Urinary bladder (tissue), 4 donors: ENCODE data around the gene TIMM22. TPM values are rescaled to one million over a fixed set of nuclear protein-coding genes. Genes with fewer than 3 reads are reported as not detected.

ENCODE experiments used
- DNase-seq: peaks from one replicate; pipeline ENCODE4 v3.0.0-alpha.2; 2015; ENCODE audit errors: extremely low spot score
- H3K27ac ChIP-seq: one replicate; pipeline ENCODE4 v1.5.1; 2013; ENCODE audit warnings: low read depth, mild to moderate bottlenecking, moderate library complexity
- H3K36me3 ChIP-seq: one replicate; pipeline ENCODE4 v1.6.1; 2013; ENCODE audit warnings: mild to moderate bottlenecking, moderate library complexity; ENCODE audit not compliant: insufficient read depth
- H3K4me1 ChIP-seq: one replicate; pipeline ENCODE4 v1.6.1; 2013; ENCODE audit warnings: mild to moderate bottlenecking, moderate library complexity; ENCODE audit not compliant: insufficient read depth
- H3K4me3 ChIP-seq: one replicate; pipeline ENCODE4 v1.5.1; 2013; ENCODE audit warnings: low read depth, low read length
- WGBS: extraction: QIAGEN DNeasy Blood & Tissue Kit; methylation state at CpG from one replicate; pipeline ENCODE4 v1.1.7; 2013; 5-methylcytosine and 5-hydroxymethylcytosine counted together
- polyA plus RNA-seq: library from polyadenylated mRNA; stranded (reverse); fragments of 200-250 nt; gene quantifications from one replicate; pipeline ENCODE4 v1.2.3, GENCODE V29; 2013
- total RNA-seq: library from RNA; depleted of rRNA; stranded (reverse); fragments of >200 nt; gene quantifications from one replicate; pipeline ENCODE4 v1.2.3, GENCODE V29; 2014
- donor health status: healthy with polysubstance abuse.
- donor health status: healthy.

TIMM22 gene
- total and polyA plus RNA-seq, 2 donors: 9.3 to 11.3 TPM

- H3K4me3 ChIP-seq: no peak overlapping the region
- 83% methylated on average over 14 of the region's 14 CpGs for WGBS
- H3K36me3 ChIP-seq: peaks cover 1% of the 10 kb centered on the region
- DNase-seq: no peak
- no peaks in the 10 kb centered on the region for H3K4me1 ChIP-seq
- no peak overlapping the region for H3K27ac ChIP-seq
These were observed 13.7 kb downstream of the TIMM22 start for GRCh38 chr17:1010586-1010985.

GRCh38 chr17:1011138-1011537, 14.2 kb downstream of the TIMM22 start:
- H3K27ac ChIP-seq: no peak overlapping the region
- H3K4me1 ChIP-seq: no peaks in the 10 kb centered on the region
- peaks cover 1% of the 10 kb centered on the region for H3K36me3 ChIP-seq
- DNase-seq: no peak
- H3K4me3 ChIP-seq: no peak overlapping the region
- 81% methylated on average over 10 of the region's 10 CpGs for WGBS

- no peaks in the 10 kb centered on the region for H3K4me1 ChIP-seq
- no peak overlapping the region for H3K4me3 ChIP-seq
These were observed 15.1 kb downstream of the TIMM22 start for GRCh38 chr17:1011760-1012735.

GRCh38 chr17:1012823-1013728, 16.1 kb downstream of the TIMM22 start:
- no peak for DNase-seq
- Histone ChIP-seq H3K4me1 (no peaks in the 10 kb centered on the region), H3K27ac (no peak overlapping the region), H3K4me3 (no peak overlapping the region), H3K36me3 (peaks cover 1% of the 10 kb centered on the region)
- 84% methylated on average over 30 of the region's 30 CpGs for WGBS

More at GRCh38 chr17:1011760-1012735, 15.1 kb downstream of the TIMM22 start:
- no peak for DNase-seq
- peaks cover 1% of the 10 kb centered on the region for H3K36me3 ChIP-seq
- H3K27ac ChIP-seq: no peak overlapping the region
- WGBS: 88% methylated on average over 57 of the region's 57 CpGs

DNA sequence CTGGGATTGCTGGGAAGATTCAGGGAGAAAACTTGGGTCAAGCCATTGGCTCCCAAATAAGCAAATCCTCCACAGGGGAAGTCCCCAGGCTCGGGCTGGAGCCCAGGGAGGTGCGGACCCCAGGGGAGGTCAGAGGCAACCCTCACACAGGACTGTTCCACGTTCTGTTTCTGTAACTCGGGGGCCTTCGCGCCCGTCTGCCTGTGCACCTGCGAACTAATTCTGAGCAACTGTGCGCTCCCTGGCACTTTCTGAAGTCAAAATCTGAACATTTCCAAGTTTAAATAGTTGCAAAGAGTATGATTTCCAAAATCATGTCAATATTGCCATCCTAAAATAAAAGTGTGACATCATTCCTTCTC, 16.8 kb downstream of the TIMM22 start:
- peaks cover 1% of the 10 kb centered on the region for H3K36me3 ChIP-seq
- WGBS: 93% methylated on average over 9 of the region's 9 CpGs
- no peaks in the 10 kb centered on the region for H3K4me1 ChIP-seq
- no peak overlapping the region for H3K4me3 ChIP-seq
- no peak overlapping the region for H3K27ac ChIP-seq
- no peak for DNase-seq

GRCh38 chr17:1018547-1018946, 21.6 kb downstream of the TIMM22 start:
- Histone ChIP-seq H3K27ac (no peak overlapping the region), H3K4me3 (no peak overlapping the region), H3K4me1 (no peaks in the 10 kb centered on the region), H3K36me3 (no peaks in the 10 kb centered on the region)
- WGBS: 69% methylated on average over 11 of the region's 11 CpGs
- no peak for DNase-seq

DNA sequence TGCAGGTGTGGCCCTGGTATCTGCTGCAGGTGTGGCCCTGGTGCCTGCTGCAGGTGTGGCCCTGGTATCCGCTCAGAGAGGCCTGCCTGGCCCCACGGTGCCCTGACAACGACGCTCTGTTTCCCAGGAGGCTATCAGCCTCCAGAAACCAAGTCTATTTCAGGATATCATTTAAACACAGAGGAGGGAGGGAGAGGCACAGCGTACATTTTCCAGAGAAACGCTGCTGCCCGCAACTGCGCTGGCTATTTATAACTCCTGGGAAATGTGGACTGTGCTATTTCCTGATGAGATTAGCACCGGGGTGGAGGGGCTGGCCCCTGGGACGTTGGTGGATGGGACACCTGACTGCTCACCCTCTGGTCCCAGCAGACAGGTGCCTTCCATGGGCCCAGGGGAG, 22.5 kb downstream of the TIMM22 start:
- 34% methylated on average over 10 of the region's 10 CpGs for WGBS
- Histone ChIP-seq H3K4me3 (no peak overlapping the region), H3K27ac (no peak overlapping the region), H3K4me1 (no peaks in the 10 kb centered on the region), H3K36me3 (no peaks in the 10 kb centered on the region)
- no peak for DNase-seq

DNA sequence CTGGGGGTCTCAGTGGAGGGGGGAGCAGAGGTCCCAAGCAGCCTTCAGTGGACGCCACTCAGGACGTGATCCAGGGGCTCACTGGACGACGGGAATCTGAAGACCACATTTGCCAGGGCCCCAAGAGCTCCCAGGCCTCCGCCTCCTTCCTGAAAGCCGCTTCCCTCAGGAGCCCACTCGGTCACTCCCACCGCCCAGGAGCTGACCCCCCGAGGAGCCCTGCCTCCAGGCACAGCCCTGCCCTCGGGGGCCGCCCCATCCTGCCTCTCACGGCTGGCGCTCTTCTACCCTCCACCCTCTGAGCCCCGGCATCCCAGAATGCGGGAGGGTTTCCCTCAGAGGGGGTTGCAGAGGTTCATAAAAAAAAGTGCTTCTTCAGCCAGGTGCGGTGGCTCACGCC, 24.2 kb downstream of the TIMM22 start:
- whole genome bisulfite sequencing: 88% methylated on average over 17 of the region's 17 CpGs
- no peaks in the 10 kb centered on the region for H3K4me1 ChIP-seq
- H3K27ac ChIP-seq: no peak overlapping the region
- DNase-seq: no peak
- H3K36me3 ChIP-seq: no peaks in the 10 kb centered on the region
- H3K4me3 ChIP-seq: no peak overlapping the region

GRCh38 chr17:1022278-1023024, 25.5 kb downstream of the TIMM22 start:
- 62% methylated on average over 32 of the region's 32 CpGs for WGBS
- no peak overlapping the region for H3K4me3 ChIP-seq
- no peaks in the 10 kb centered on the region for H3K36me3 ChIP-seq
- no peaks in the 10 kb centered on the region for H3K4me1 ChIP-seq
- no peak overlapping the region for H3K27ac ChIP-seq
- DNase-seq: no peak

GRCh38 chr17:1024076-1024475, 27.1 kb downstream of the TIMM22 start:
- no peaks in the 10 kb centered on the region for H3K4me1 ChIP-seq
- WGBS: 94% methylated on average over 27 of the region's 27 CpGs

DNA sequence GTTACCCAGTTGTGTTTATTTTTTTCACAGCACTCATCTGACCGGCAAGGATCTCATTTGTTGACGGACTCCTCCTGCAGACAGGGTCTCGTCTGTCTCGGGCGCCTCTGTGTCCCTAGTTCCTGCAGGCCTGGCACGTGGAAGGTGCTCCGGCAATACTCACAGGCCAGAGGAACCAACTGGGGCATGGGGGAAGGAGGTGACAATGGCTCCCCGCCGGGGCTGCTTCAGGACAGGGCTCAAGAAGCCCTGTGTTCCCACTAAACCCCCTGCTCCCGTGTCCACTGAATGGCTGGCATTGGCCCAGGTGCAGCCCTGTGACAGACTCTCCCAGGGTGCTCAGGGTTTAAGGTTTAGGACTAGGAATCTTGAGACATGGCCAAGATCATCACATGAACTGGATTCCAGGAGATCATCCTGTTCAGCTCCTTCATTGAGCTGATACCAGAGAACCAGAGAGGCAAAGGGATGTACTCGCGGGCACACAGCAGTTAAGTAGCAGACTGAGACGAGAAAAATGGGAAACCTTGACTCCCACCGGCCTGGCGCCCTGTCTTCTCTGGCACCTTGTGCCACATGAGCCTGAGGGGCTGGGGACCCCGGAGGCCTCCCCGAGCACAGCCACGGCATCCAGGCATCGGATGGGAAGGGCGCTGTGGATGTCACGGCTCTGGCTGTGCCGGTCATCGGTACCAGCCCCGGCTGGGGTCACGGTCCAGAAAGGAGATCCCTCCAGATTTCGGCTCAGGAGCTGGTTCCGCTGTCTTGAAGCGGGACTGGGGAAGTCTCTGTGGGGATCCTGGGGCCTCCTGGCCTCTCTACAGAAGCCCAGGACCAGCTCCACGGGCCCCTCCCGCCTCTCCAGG, 29.0 kb downstream of the TIMM22 start:
- Histone ChIP-seq H3K27ac (no peak overlapping the region), H3K4me1 (no peaks in the 10 kb centered on the region), H3K36me3 (no peaks in the 10 kb centered on the region), H3K4me3 (no peak overlapping the region)
- no peak for DNase-seq
- WGBS: 87% methylated on average over 30 of the region's 30 CpGs

More at GRCh38 chr17:1024076-1024475, 27.1 kb downstream of the TIMM22 start:
- H3K27ac ChIP-seq: no peak overlapping the region
- no peaks in the 10 kb centered on the region for H3K36me3 ChIP-seq
- no peak overlapping the region for H3K4me3 ChIP-seq
- DNase-seq: no peak

GRCh38 chr17:1026599-1026975, 29.7 kb downstream of the TIMM22 start:
- 92% methylated on average over 10 of the region's 10 CpGs for WGBS
- no peak overlapping the region for H3K27ac ChIP-seq
- H3K4me1 ChIP-seq: no peaks in the 10 kb centered on the region
- no peak for DNase-seq
- no peaks in the 10 kb centered on the region for H3K36me3 ChIP-seq
- no peak overlapping the region for H3K4me3 ChIP-seq
